Heart left ventricle (tissue), 16 donors: ENCODE results near the gene ABHD16A. TPM values are rescaled to one million over a fixed set of nuclear protein-coding genes. Genes with fewer than 3 reads are reported as not detected.

Experiments used
- ATAC-seq, 4 donors: fragments of 200-7000 bp; cut with Tn5 transposase; one replicate each; pipeline ENCODE4 v1.9.1; 2020 to 2022; ENCODE audit warnings: moderate library complexity in 4 of 4, mild to moderate bottlenecking in 3 of 4, moderate number of reproducible peaks in 1 of 4
- DNase-seq, 5 donors: peaks; one replicate each; pipeline ENCODE4 v3.0.0-alpha.2; 2020
- H3K27ac ChIP-seq, 12 donors: fragments of 200-600 bp; sonication (generic) in 4 of 12; one replicate each; pipeline versions ENCODE4 v1.5.0 to v1.8.0; 2016 to 2022; ENCODE audit warnings: mild to moderate bottlenecking in 2 of 12
- H3K27me3 ChIP-seq, 9 donors: fragments of 200-600 bp; sonication (generic) in 2 of 9; one replicate each; pipeline versions ENCODE4 v1.5.1 to v1.8.0; 2016 to 2022; ENCODE audit warnings: mild to moderate bottlenecking in 3 of 9
- H3K36me3 ChIP-seq, 9 donors: fragments of 200-600 bp; sonication (generic) in 2 of 9; one replicate each; pipeline versions ENCODE4 v1.5.0 to v1.8.0; 2018 to 2022; ENCODE audit warnings: mild to moderate bottlenecking in 2 of 9
- H3K4me1 ChIP-seq, 12 donors: fragments of 200-600 bp; sonication (generic) in 4 of 12; one replicate each; pipeline versions ENCODE4 v1.5.0 to v1.8.0; 2016 to 2022; ENCODE audit warnings: mild to moderate bottlenecking in 3 of 12
- H3K4me3 ChIP-seq, 12 donors: fragments of 200-600 bp; sonication (generic) in 4 of 12; one replicate each; pipeline versions ENCODE4 v1.5.0 to v1.8.0; 2017 to 2022; ENCODE audit warnings: mild to moderate bottlenecking in 9 of 12, moderate library complexity in 4 of 12
- H3K9me3 ChIP-seq, 12 donors: fragments of 200-600 bp; sonication (generic) in 4 of 12; one replicate each; pipeline versions ENCODE4 v1.5.0 to v1.8.0; 2016 to 2022; ENCODE audit warnings: mild to moderate bottlenecking in 1 of 12
- POLR2A ChIP-seq, 2 donors: fragments of 450-650 bp; IDR thresholded peaks; one replicate each; pipeline ENCODE4 v1.6.1; 2017; ENCODE audit warnings: antibody characterized with exemption in 2 of 2, mild to moderate bottlenecking in 2 of 2, moderate library complexity in 2 of 2
- WGBS, 4 donors: extraction: QIAGEN DNeasy Blood & Tissue Kit in 2 of 4; methylation state at CpG; one replicate each; pipeline versions ENCODE4 v1.1.5 to v1.1.7; 2013 to 2018; 5-methylcytosine and 5-hydroxymethylcytosine counted together
- intact Hi-C, 10 donors: fragments of 100-400 bp; cut with DNase I; formaldehyde crosslinking; loops; one replicate each; pipeline versions ENCODE4 v1.11.1 to v1.14.2; 2022
- polyA plus RNA-seq, 2 donors: library from polyadenylated mRNA; stranded (reverse); fragments of 200-250 nt; gene quantifications; one replicate each; pipeline ENCODE4 v1.2.3, GENCODE V29; 2013
- total RNA-seq, 9 donors: library from RNA; depleted of rRNA in 2 of 9; stranded (reverse); fragments of >200 nt in 2 of 9; fragmentation: NEBNext Ultra II Directional in 3 of 9; extraction: Animal tissue kit (Norgen Biotek cat#: 25700) in 3 of 9; gene quantifications; one replicate each; pipeline versions ENCODE4 v1.1.0 to v1.2.4, GENCODE V29; 2016 to 2023
- TF ChIP-seq, protein P1 (sequence below), 12 donors: fragments of 200-600 bp; sonication (generic) in 4 of 12; IDR thresholded peaks; one replicate each; pipeline versions ENCODE4 v1.5.0 to v1.8.0; 2018 to 2022; ENCODE audit warnings: antibody characterized with exemption in 12 of 12, mild to moderate bottlenecking in 5 of 12
- donor health status: ischemic (EF 13 %, LVEDD 7.1; RV severe dilation, severe dysfunction).
- donor health status: healthy with polysubstance abuse.
- donor health status: DM: no; HTN: yes; CAD: no.
- donor health status: DM: no; HTN: no; CAD: no.
- donor health status: ischemic (EF 25% LVEDD 6.9; RV normal size, moderate dysfunction).
- donor health status: ischemic (EF 25% LVEDD 5.7; RV mildly dilated, moderate dysfunction).
- donor health status: healthy.
- donor health status: DM: yes; HTN: yes; CAD: no.
- donor health status: ischemic (EF 35%, LVEDD 5.7; RV mildly dilated, moderate dysfunction).
- donor health status: nonischemic (EF 11% LVEDD 7.7; RV severe dilation, severe dysfunction).
- donor health status: DM: yes; HTN: yes; CAD: no.
- donor health status: PGD.
- donor health status: ischemic (EF 29% LVEDD 5.4; RV normal size, mild dysfunction).
- donor health status: nonischemic (EF 23%, LVEDD 6.1; RV moderate dilation, normal function).

ABHD16A gene
- total and polyA plus RNA-seq, 11 donors, result 16.5 to 54.7 (median 27.4) TPM

GRCh38 chr6:31723980-31724691, 21.0 kb upstream of the ABHD16A start:
- intact Hi-C loops, result no loop called here
- peak in 1 of 4 donors; percentile 23 for ATAC-seq
- Histone ChIP-seq H3K27me3 (no peaks in the 10 kb centered on the region), H3K4me3 (peak overlapping the region in 1 of 12 donors; percentile 11), H3K4me1 (peaks cover 0 to 37% (median 15%) of the 10 kb centered on the region in 12 donors), H3K36me3 (peaks cover 0 to 32% (median 22%) of the 10 kb centered on the region in 9 donors), H3K9me3 (no peaks in the 10 kb centered on the region), H3K27ac (peak overlapping the region in 2 of 12 donors; percentile 49 to 50)
- WGBS, 4 donors, result 80 to 85% (median 81%) methylated on average over 25 of the region's 25 CpGs
- no peak for TF ChIP-seq POLR2A (IDR thresholded peaks at IDR 0.05)
- TF ChIP-seq, protein P1, sequence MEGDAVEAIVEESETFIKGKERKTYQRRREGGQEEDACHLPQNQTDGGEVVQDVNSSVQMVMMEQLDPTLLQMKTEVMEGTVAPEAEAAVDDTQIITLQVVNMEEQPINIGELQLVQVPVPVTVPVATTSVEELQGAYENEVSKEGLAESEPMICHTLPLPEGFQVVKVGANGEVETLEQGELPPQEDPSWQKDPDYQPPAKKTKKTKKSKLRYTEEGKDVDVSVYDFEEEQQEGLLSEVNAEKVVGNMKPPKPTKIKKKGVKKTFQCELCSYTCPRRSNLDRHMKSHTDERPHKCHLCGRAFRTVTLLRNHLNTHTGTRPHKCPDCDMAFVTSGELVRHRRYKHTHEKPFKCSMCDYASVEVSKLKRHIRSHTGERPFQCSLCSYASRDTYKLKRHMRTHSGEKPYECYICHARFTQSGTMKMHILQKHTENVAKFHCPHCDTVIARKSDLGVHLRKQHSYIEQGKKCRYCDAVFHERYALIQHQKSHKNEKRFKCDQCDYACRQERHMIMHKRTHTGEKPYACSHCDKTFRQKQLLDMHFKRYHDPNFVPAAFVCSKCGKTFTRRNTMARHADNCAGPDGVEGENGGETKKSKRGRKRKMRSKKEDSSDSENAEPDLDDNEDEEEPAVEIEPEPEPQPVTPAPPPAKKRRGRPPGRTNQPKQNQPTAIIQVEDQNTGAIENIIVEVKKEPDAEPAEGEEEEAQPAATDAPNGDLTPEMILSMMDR (IDR thresholded peaks at IDR 0.05), result no peak
- peak in 4 of 5 donors; percentile 25 to 64 (median 50) for DNase-seq

DNA sequence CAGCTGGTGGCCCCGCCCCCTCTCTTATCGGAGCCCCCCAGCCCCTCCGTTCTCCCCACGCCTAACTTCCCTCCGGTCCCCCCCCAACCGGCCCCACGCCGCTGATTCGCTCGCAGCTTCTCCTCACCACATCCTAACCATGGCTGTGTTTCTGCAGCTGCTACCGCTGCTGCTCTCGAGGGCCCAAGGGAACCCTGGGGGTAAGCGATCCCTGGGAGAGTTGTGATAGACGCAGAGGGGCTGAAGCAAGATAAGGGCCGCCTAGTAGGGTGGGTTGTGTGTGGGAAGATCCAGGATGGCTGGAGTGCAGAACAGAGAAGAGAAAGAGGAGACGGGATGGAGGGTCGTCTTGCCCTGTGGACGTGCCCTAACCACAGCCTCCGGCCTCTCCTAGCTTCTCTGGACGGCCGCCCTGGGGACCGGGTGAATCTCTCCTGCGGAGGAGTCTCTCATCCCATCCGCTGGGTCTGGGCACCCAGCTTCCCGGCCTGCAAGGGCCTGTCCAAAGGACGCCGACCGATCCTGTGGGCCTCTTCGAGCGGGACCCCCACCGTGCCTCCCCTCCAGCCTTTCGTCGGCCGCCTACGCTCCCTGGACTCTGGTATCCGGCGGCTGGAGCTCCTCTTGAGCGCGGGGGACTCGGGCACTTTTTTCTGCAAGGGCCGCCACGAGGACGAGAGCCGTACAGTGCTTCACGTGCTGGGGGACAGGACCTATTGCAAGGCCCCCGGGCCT, 20.3 kb upstream of the ABHD16A start, which contains the start of gene MPIG6B:
Gene MPIG6B (plus strand): TSS at position 129 of the 735 bp plus-strand sequence. CDS start 11 bp downstream, at position 140.
- H3K27me3 ChIP-seq, result no peaks in the 10 kb centered on the region
- ATAC-seq, result no peak
- no peak for DNase-seq
- H3K36me3 ChIP-seq, result peaks cover 0 to 30% (median 22%) of the 10 kb centered on the region in 9 donors
- peak within 1 kb of the TSS in 1 of 12 donors; percentile 11 for H3K4me3 ChIP-seq
- intact Hi-C loops, result no loop called here
- peaks cover 0 to 29% (median 9%) of the 10 kb centered on the region in 12 donors for H3K4me1 ChIP-seq
- H3K27ac ChIP-seq, result peak within 1 kb of the TSS in 2 of 12 donors; percentile 21 to 50
- no peaks in the 10 kb centered on the region for H3K9me3 ChIP-seq
- no peak for TF ChIP-seq POLR2A (IDR thresholded peaks at IDR 0.05)
- TF ChIP-seq, protein P1 (IDR thresholded peaks at IDR 0.05), result no peak
- 62 to 76% (median 67%) methylated on average over 44 to 46 of the region's 46 CpGs for WGBS, 4 donors

DNA sequence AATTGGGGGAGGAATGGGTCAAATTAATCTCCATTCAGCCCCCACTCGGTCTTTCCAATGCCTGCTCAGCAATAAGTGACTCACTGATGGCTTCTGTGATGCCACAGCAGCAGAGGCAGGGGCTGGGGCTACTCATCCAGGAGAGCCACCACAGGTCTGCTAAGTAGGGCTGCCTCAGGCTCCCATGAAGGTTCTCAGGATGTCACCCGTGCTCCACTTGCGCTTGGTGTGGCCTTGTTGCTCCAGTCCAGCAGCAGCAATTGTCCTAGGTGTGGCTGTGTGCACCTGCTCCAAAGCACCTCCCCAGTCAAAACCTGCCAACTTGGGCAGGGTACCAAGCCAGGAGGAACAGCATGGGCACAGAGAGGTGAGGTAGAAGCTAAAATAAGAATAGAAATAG, 19.0 kb upstream of the ABHD16A start:
- TF ChIP-seq, protein P1 (IDR thresholded peaks at IDR 0.05), result no peak
- no peak for TF ChIP-seq POLR2A (IDR thresholded peaks at IDR 0.05)
- no peak overlapping the region for H3K4me3 ChIP-seq
- H3K36me3 ChIP-seq, result peaks cover 0 to 18% (median 13%) of the 10 kb centered on the region in 9 donors
- no peaks in the 10 kb centered on the region for H3K9me3 ChIP-seq
- H3K4me1 ChIP-seq, result peaks cover 0 to 17% (median 1%) of the 10 kb centered on the region in 12 donors
- 91 to 100% (median 97%) methylated on average over 3 of the region's 3 CpGs for WGBS, 4 donors
- ATAC-seq (no peak), DNase-seq (peak in 1 of 5 donors; percentile 13)
- no peaks in the 10 kb centered on the region for H3K27me3 ChIP-seq
- intact Hi-C loops, result no loop called here
- no peak overlapping the region for H3K27ac ChIP-seq
